ENCODE measurements around the gene MYMK.

DNA sequence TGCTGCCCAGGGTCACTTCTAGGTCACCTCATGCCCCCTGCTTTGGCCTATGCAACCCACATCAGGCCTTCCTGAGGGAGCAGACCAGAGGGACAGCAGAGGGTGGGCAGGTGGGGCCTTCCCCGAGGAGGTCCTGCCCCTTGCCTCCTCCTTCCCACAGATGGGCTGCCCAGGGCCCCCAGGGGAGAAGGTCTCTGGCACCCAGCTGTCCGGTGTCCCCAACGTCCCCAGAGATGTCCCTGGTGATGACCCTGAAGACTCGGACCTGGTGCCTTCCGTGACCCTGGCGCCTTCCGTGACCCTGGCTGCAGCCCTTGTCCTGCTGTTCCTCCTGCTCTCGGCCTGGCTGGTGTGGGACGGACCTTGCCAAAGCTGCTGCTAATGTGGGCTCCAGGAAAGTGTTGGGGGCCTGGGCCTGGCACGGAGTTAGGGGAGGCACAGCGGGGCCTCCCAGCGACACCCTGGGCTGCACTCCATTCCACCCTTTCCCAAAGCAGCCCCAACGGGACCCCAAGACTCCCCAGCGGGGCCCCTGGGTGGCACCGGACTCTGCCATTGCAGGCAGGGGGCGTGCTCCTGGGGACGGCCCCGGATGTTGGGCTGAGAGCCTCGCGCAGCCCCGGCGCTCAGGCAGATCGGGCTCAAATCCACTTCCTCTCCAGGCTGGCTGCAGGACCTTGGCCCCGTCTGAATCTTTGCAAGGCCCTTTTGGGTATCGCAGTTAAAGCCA is 39.1 kb downstream of the MYMK start:
- TF ChIP-seq POLR2A (IDR thresholded peaks at IDR 0.05) = no peak
- TF ChIP-seq, protein P1, sequence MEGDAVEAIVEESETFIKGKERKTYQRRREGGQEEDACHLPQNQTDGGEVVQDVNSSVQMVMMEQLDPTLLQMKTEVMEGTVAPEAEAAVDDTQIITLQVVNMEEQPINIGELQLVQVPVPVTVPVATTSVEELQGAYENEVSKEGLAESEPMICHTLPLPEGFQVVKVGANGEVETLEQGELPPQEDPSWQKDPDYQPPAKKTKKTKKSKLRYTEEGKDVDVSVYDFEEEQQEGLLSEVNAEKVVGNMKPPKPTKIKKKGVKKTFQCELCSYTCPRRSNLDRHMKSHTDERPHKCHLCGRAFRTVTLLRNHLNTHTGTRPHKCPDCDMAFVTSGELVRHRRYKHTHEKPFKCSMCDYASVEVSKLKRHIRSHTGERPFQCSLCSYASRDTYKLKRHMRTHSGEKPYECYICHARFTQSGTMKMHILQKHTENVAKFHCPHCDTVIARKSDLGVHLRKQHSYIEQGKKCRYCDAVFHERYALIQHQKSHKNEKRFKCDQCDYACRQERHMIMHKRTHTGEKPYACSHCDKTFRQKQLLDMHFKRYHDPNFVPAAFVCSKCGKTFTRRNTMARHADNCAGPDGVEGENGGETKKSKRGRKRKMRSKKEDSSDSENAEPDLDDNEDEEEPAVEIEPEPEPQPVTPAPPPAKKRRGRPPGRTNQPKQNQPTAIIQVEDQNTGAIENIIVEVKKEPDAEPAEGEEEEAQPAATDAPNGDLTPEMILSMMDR (IDR thresholded peaks at IDR 0.05) = no peak

Data from esophagus squamous epithelium (tissue), 4 donors.